GM19043 (cell line): Measurements from ENCODE around the gene PHF21A.
"Not testable (repeated sequence)": the region's sequence is repeated elsewhere in the genome, so short reads cannot be mapped to it uniquely, and the experiment has no call there.

Experiments
- ATAC-seq: cut with Tn5 transposase; IDR thresholded peaks from one replicate; pipeline ENCODE4 v1.9.1; 2021; ENCODE audit warnings: low read depth; ENCODE audit not compliant: unreplicated experiment

Gene PHF21A

GRCh38 chr11:45907911-45908370 is 213.3 kb downstream of the PHF21A start:
- no peak for ATAC-seq

- no peak for ATAC-seq
Measured at GRCh38 chr11:45906965-45907611, 214.2 kb downstream of the PHF21A start, which contains the start of gene FREY1. Gene FREY1, minus strand, starts transcription at chr11:45907271. Its CDS starts 26 bp downstream, at chr11:45907245.

- no peak for ATAC-seq
Measured at GRCh38 chr11:45906096-45906682, 215.1 kb downstream of the PHF21A start.

GRCh38 chr11:45905576-45905975 is 215.7 kb downstream of the PHF21A start:
- ATAC-seq, result not testable (repeated sequence)

GRCh38 chr11:45905095-45905494 is 216.2 kb downstream of the PHF21A start:
- ATAC-seq, result no peak

GRCh38 chr11:45904309-45904915 is 216.8 kb downstream of the PHF21A start:
- no peak for ATAC-seq

GRCh38 chr11:45902452-45903380 is 218.5 kb downstream of the PHF21A start:
- no peak for ATAC-seq

- no peak for ATAC-seq
Measured at GRCh38 chr11:45901626-45902025, 219.6 kb downstream of the PHF21A start.

GRCh38 chr11:45900916-45901617 is 220.2 kb downstream of the PHF21A start:
- ATAC-seq, result no peak

GRCh38 chr11:45900175-45900800 is 221.0 kb downstream of the PHF21A start:
- not testable (repeated sequence) for ATAC-seq

- peak; percentile 59 for ATAC-seq
Measured at GRCh38 chr11:45899448-45900174, 221.6 kb downstream of the PHF21A start.

- ATAC-seq, result no peak
Measured at GRCh38 chr11:45899086-45899447, 222.2 kb downstream of the PHF21A start.

GRCh38 chr11:45897556-45897955 is 223.7 kb downstream of the PHF21A start:
- no peak for ATAC-seq

GRCh38 chr11:45896422-45896984 is 224.8 kb downstream of the PHF21A start:
- no peak for ATAC-seq

- ATAC-seq, result no peak
Measured at GRCh38 chr11:45895553-45896259, 225.5 kb downstream of the PHF21A start.

- no peak for ATAC-seq
Measured at GRCh38 chr11:45894555-45895247, 226.6 kb downstream of the PHF21A start.

- no peak for ATAC-seq
Measured at GRCh38 chr11:45892856-45893255, 228.4 kb downstream of the PHF21A start.
